Spinal cord (tissue), 10 donors: ENCODE results near the gene TMEM19. TPM values are rescaled to one million over a fixed set of nuclear protein-coding genes. Genes with fewer than 3 reads are reported as not detected.
A peak's percentile ranks its signal among the peaks of the same experiment; 100 is the strongest.

Experiments used
- DNase-seq, 6 donors: peaks; one replicate each; pipeline versions ENCODE4 v3.0.0 to v3.0.0-alpha.2; 2013 to 2015; ENCODE audit warnings: low spot score in 6 of 6, low read depth in 4 of 6
- H3K27ac ChIP-seq: one replicate; pipeline ENCODE4 v1.5.1; 2013; ENCODE audit warnings: low read depth, low read length, control low read depth
- H3K27me3 ChIP-seq: one replicate; pipeline ENCODE4 v1.6.1; 2013; ENCODE audit warnings: low read length; ENCODE audit not compliant: control insufficient read depth, insufficient read depth
- H3K36me3 ChIP-seq: one replicate; pipeline ENCODE4 v1.6.1; 2013; ENCODE audit warnings: low read length; ENCODE audit not compliant: control insufficient read depth, insufficient read depth
- H3K4me1 ChIP-seq: one replicate; pipeline ENCODE4 v1.6.1; 2013; ENCODE audit warnings: low read length; ENCODE audit not compliant: control insufficient read depth, insufficient read depth
- H3K4me3 ChIP-seq: one replicate; pipeline ENCODE4 v1.5.1; 2013; ENCODE audit warnings: low read depth, low read length, control low read depth
- H3K9me3 ChIP-seq: one replicate; pipeline ENCODE4 v1.6.1; 2013; ENCODE audit warnings: low read length; ENCODE audit not compliant: control insufficient read depth, insufficient read depth
- WGBS: methylation state at CpG from one replicate; pipeline ENCODE4 v1.1.5; 2013; ENCODE audit warnings: missing lambda C conversion rate; ENCODE audit not compliant: insufficient coverage; 5-methylcytosine and 5-hydroxymethylcytosine counted together
- polyA plus RNA-seq, 2 donors: library from polyadenylated mRNA; unstranded; fragments of 120-200 nt; gene quantifications; one replicate each; pipeline ENCODE4 v1.2.1, GENCODE V29; 2013; ENCODE audit not compliant: insufficient read length in 2 of 2
- small RNA-seq: library from RNA; depleted of rRNA; stranded (forward); fragments of <200 nt; gene quantifications from one replicate; pipeline ENCODE3, GENCODE V24; 2014; ENCODE audit warnings: low replicate concordance
- total RNA-seq, 2 donors: library from RNA; depleted of rRNA in 1 of 2; stranded (reverse); fragments of 120-200 nt in 1 of 2; fragments of >200 nt in 1 of 2; gene quantifications; one replicate each; pipeline versions ENCODE4 v1.2.3 to v1.2.4, GENCODE V29; 2013 to 2014
- donor health status: healthy.

Gene TMEM19
- total and polyA plus RNA-seq, 4 donors, result 29.2 to 58.1 (median 38.7) TPM

GRCh38 chr12:71746974-71747611 is 61.2 kb downstream of the TMEM19 start:
- no peaks in the 10 kb centered on the region for H3K4me1 ChIP-seq
- peaks cover 2% of the 10 kb centered on the region for H3K27me3 ChIP-seq
- no peaks in the 10 kb centered on the region for H3K36me3 ChIP-seq
- no peak overlapping the region for H3K27ac ChIP-seq
- peak in 4 of 6 donors; percentile 24 to 86 (median 58) for DNase-seq
- no peaks in the 10 kb centered on the region for H3K9me3 ChIP-seq
- 29% methylated on average over 1 of the region's 4 CpGs for WGBS
- H3K4me3 ChIP-seq, result no peak overlapping the region

- WGBS, result no CpG with 5 or more reads among the region's 5 CpGs
- Histone ChIP-seq H3K4me3 (no peak overlapping the region), H3K27me3 (peaks cover 2% of the 10 kb centered on the region), H3K36me3 (no peaks in the 10 kb centered on the region), H3K9me3 (no peaks in the 10 kb centered on the region), H3K27ac (no peak overlapping the region), H3K4me1 (no peaks in the 10 kb centered on the region)
- peak in 2 of 6 donors; percentile 36 to 49 for DNase-seq
Measured at GRCh38 chr12:71748081-71748850, 62.4 kb downstream of the TMEM19 start.

GRCh38 chr12:71749666-71750065 is 63.8 kb downstream of the TMEM19 start:
- DNase-seq, result no peak
- H3K4me1 ChIP-seq, result no peaks in the 10 kb centered on the region
- WGBS, result no CpG with 5 or more reads among the region's 1 CpG
- H3K27me3 ChIP-seq, result peaks cover 2% of the 10 kb centered on the region
- no peaks in the 10 kb centered on the region for H3K9me3 ChIP-seq
- no peaks in the 10 kb centered on the region for H3K36me3 ChIP-seq
- H3K27ac ChIP-seq, result no peak overlapping the region
- no peak overlapping the region for H3K4me3 ChIP-seq

- DNase-seq, result no peak
- H3K4me3 ChIP-seq, result no peak overlapping the region
- H3K36me3 ChIP-seq, result no peaks in the 10 kb centered on the region
- no peak overlapping the region for H3K27ac ChIP-seq
- H3K27me3 ChIP-seq, result peaks cover 2% of the 10 kb centered on the region
- H3K9me3 ChIP-seq, result no peaks in the 10 kb centered on the region
- WGBS, result no CpG with 5 or more reads among the region's 1 CpG
- H3K4me1 ChIP-seq, result peaks cover 7% of the 10 kb centered on the region
Measured at GRCh38 chr12:71752891-71753290, 67.0 kb downstream of the TMEM19 start.

Small RNA genes lying within 50 kb of the gene (small RNA-seq; reads per million reads assigned to genes)
- not detected for gene RF00560

Other genes with a start within 250 kb of the TMEM19 start
- gene LGR5, start 246.3 kb upstream of the TMEM19 start, total RNA-seq, result 1 to 10 TPM; 1.6 to 8.3 TPM
- gene LGR5, start 246.3 kb upstream of the TMEM19 start, polyA plus RNA-seq, result 1 to 10 TPM; 6.1 to 8.8 TPM
- 10 to 100 TPM; 38.5 to 59.4 TPM for gene ZFC3H1, start 22.2 kb upstream of the TMEM19 start, total RNA-seq
- gene ZFC3H1, start 22.2 kb upstream of the TMEM19 start, polyA plus RNA-seq, result 10 to 100 TPM; 60.1 to 62.4 TPM
- 10 to 100 TPM; 16.0 to 17.6 TPM for gene THAP2, start 21.8 kb upstream of the TMEM19 start, total RNA-seq
- gene THAP2, start 21.8 kb upstream of the TMEM19 start, polyA plus RNA-seq, result 10 to 100 TPM; 12.4 to 18.6 TPM
- 10 to 100 TPM; 26.4 to 51.7 TPM for gene RAB21, start 68.8 kb downstream of the TMEM19 start, total RNA-seq
- gene RAB21, start 68.8 kb downstream of the TMEM19 start, polyA plus RNA-seq, result 10 to 100 TPM; 51.5 to 62.5 TPM
- 10 to 100 TPM; 26.6 to 51.9 TPM for gene TBC1D15, start 153.7 kb downstream of the TMEM19 start, total RNA-seq
- 10 to 100 TPM; 33.1 to 36.4 TPM for gene TBC1D15, start 153.7 kb downstream of the TMEM19 start, polyA plus RNA-seq